Keratinocyte (primary cell): ENCODE results near the gene RENBP. TPM values are rescaled to one million over a fixed set of nuclear protein-coding genes. Genes with fewer than 3 reads are reported as not detected.

Experiments
- DNase-seq: peaks from one replicate; pipeline ENCODE4 v3.0.0-alpha.2; 2011; ENCODE audit warnings: low read depth, missing footprints, low spot score
- FAIRE-seq: peaks from 2 replicates; lab custom pipeline; 2011; peaks lifted over from hg19 to GRCh38; lab: Jason Lieb, UNC
- H2AFZ ChIP-seq: 2 replicates; pipeline ENCODE4 v1.6.0; 2012; ENCODE audit warnings: low read length, control low read depth, inconsistent platforms; ENCODE audit not compliant: control insufficient read depth
- H3K27ac ChIP-seq: 2 replicates; pipeline ENCODE4 v1.5.1; 2011; ENCODE audit warnings: low read length; ENCODE audit not compliant: control insufficient read depth, insufficient read depth
- H3K27me3 ChIP-seq: 3 replicates; pipeline ENCODE4 v1.6.0; 2011; ENCODE audit warnings: low read length; ENCODE audit not compliant: control insufficient read depth, insufficient read depth; ENCODE audit errors: extremely low read depth
- H3K36me3 ChIP-seq, 2 experiments: 2 replicates in 1 of 2; 3 replicates in 1 of 2; pipeline ENCODE4 v1.5.1; 2011; ENCODE audit warnings: low read length in 2 of 2, mild to moderate bottlenecking in 1 of 2; ENCODE audit not compliant: control insufficient read depth in 2 of 2, insufficient read depth in 2 of 2; ENCODE audit errors: extremely low read depth in 1 of 2
- H3K4me1 ChIP-seq: 3 replicates; pipeline ENCODE4 v1.5.1; 2011; ENCODE audit warnings: low read length; ENCODE audit not compliant: control insufficient read depth, insufficient read depth; ENCODE audit errors: extremely low read depth
- H3K4me2 ChIP-seq: 3 replicates; pipeline ENCODE4 v1.6.0; 2011; ENCODE audit warnings: low read depth, low read length; ENCODE audit not compliant: control insufficient read depth, insufficient read depth; ENCODE audit errors: extremely low read depth
- H3K4me3 ChIP-seq, 3 experiments: fragments of 200-600 bp in 1 of 3; sonication (generic) in 1 of 3; 2 replicates in 2 of 3; 3 replicates in 1 of 3; pipeline ENCODE4 v1.5.1; 2011 to 2016; ENCODE audit warnings: low read length in 3 of 3, mild to moderate bottlenecking in 3 of 3, control low read depth in 2 of 3, inconsistent platforms in 1 of 3, low read depth in 1 of 3, mixed read lengths in 1 of 3, mixed run types in 1 of 3, moderate library complexity in 1 of 3; ENCODE audit not compliant: control insufficient read depth in 2 of 3, insufficient read depth in 2 of 3; ENCODE audit errors: extremely low read depth in 1 of 3
- H3K79me2 ChIP-seq: 2 replicates; pipeline ENCODE4 v1.6.0; 2012; ENCODE audit warnings: low read length; ENCODE audit not compliant: control insufficient read depth, insufficient read depth
- H3K9ac ChIP-seq: 3 replicates; pipeline ENCODE4 v1.6.0; 2011; ENCODE audit warnings: low read length; ENCODE audit not compliant: control insufficient read depth, insufficient read depth; ENCODE audit errors: extremely low read depth
- H3K9me1 ChIP-seq: 3 replicates; pipeline ENCODE4 v1.6.0; 2011; ENCODE audit warnings: low read length; ENCODE audit not compliant: control insufficient read depth, insufficient read depth; ENCODE audit errors: extremely low read depth
- H3K9me3 ChIP-seq: 2 replicates; pipeline ENCODE4 v1.5.1; 2012; ENCODE audit warnings: low read depth, low read length; ENCODE audit not compliant: control insufficient read depth
- H4K20me1 ChIP-seq: 3 replicates; pipeline ENCODE4 v1.6.0; 2011; ENCODE audit warnings: low read length; ENCODE audit not compliant: control insufficient read depth, insufficient read depth; ENCODE audit errors: extremely low read depth
- EZH2 ChIP-seq: IDR thresholded peaks from one replicate; pipeline ENCODE4 v1.6.1; 2012; ENCODE audit warnings: inconsistent platforms, mild to moderate bottlenecking, low read length, moderate library complexity
- dilution Hi-C: fragments of 300-500 bp; cut with MboI; formaldehyde crosslinking; loops from one replicate; pipeline ENCODE4 v1.7.0; 2020; ENCODE audit warnings: low sequenced_read_pairs; ENCODE audit not compliant: extremely low pct_ligation_motif_present
- polyA plus RNA-seq, 5 experiments: library from polyadenylated mRNA; depleted of rRNA in 3 of 5; stranded (reverse) in 3 of 5; stranded (forward) in 1 of 5; unstranded in 1 of 5; fragments of >200 nt; gene quantifications; 1 replicate in 1 of 5; 2 replicates in 3 of 5; 3 replicates in 1 of 5; pipeline versions ENCODE4 v1.2.1 to v1.2.3, GENCODE V29; 2011 to 2012; ENCODE audit warnings: missing spikeins in 2 of 5, low read depth in 1 of 5, low replicate concordance in 1 of 5
- TF ChIP-seq, protein P1 (sequence below), 3 experiments: IDR thresholded peaks in 1 of 3; conservative IDR thresholded peaks in 1 of 3; optimal IDR thresholded peaks in 1 of 3; 2 replicates in 2 of 3; 3 replicates in 1 of 3; pipeline versions ENCODE3 to v1.5.1; 2011; ENCODE audit warnings: low read length in 3 of 3, mild to moderate bottlenecking in 3 of 3, moderate library complexity in 2 of 3, control low read depth in 1 of 3, inconsistent platforms in 1 of 3; ENCODE audit not compliant: insufficient read depth in 2 of 3; ENCODE audit errors: extremely low read depth in 1 of 3

Gene RENBP
- polyA plus RNA-seq, 1 donor (not counting 4 experiments of a cell fraction or from before 2014, with no cell fraction given) = 0.16 TPM

GRCh38 chrX:153906126-153906917, 38.1 kb downstream of the RENBP start:
- H3K79me2 ChIP-seq = no peaks in the 10 kb centered on the region
- TF ChIP-seq EZH2 = no peak
- TF ChIP-seq, protein P1, sequence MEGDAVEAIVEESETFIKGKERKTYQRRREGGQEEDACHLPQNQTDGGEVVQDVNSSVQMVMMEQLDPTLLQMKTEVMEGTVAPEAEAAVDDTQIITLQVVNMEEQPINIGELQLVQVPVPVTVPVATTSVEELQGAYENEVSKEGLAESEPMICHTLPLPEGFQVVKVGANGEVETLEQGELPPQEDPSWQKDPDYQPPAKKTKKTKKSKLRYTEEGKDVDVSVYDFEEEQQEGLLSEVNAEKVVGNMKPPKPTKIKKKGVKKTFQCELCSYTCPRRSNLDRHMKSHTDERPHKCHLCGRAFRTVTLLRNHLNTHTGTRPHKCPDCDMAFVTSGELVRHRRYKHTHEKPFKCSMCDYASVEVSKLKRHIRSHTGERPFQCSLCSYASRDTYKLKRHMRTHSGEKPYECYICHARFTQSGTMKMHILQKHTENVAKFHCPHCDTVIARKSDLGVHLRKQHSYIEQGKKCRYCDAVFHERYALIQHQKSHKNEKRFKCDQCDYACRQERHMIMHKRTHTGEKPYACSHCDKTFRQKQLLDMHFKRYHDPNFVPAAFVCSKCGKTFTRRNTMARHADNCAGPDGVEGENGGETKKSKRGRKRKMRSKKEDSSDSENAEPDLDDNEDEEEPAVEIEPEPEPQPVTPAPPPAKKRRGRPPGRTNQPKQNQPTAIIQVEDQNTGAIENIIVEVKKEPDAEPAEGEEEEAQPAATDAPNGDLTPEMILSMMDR (optimal IDR thresholded peaks at IDR 0.05 in 1 of 3, IDR thresholded peaks at IDR 0.05 in 1 of 3, conservative IDR thresholded peaks at IDR 0.05 in 1 of 3; ENCODE audit: extremely low read depth in 1 of 3, insufficient read depth in 2 of 3, low read length in 3 of 3) = no peak
- dilution Hi-C loops = no loop called here

DNA sequence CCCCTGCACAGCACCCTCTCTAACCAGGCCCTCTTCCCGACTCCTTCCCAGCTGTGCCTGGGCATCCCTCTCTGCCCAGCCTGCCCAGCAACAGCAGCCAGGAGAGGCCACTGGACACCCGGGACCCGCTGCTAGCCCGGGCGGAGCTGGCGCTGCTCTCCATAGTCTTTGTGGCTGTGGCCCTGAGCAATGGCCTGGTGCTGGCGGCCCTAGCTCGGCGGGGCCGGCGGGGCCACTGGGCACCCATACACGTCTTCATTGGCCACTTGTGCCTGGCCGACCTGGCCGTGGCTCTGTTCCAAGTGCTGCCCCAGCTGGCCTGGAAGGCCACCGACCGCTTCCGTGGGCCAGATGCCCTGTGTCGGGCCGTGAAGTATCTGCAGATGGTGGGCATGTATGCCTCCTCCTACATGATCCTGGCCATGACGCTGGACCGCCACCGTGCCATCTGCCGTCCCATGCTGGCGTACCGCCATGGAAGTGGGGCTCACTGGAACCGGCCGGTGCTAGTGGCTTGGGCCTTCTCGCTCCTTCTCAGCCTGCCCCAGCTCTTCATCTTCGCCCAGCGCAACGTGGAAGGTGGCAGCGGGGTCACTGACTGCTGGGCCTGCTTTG, 38.9 kb downstream of the RENBP start:
- TF ChIP-seq, protein P1 (optimal IDR thresholded peaks at IDR 0.05 in 1 of 3, IDR thresholded peaks at IDR 0.05 in 1 of 3, conservative IDR thresholded peaks at IDR 0.05 in 1 of 3; ENCODE audit: extremely low read depth in 1 of 3, insufficient read depth in 2 of 3, low read length in 3 of 3) = no peak
- TF ChIP-seq EZH2 = no peak
- FAIRE-seq = no peak
- H4K20me1 ChIP-seq = no peaks in the 10 kb centered on the region
- no peak for DNase-seq
- dilution Hi-C loops = no loop called here
- no peaks in the 10 kb centered on the region for H3K36me3 ChIP-seq
- H3K4me1 ChIP-seq = peaks cover 8% of the 10 kb centered on the region
- no peak overlapping the region for H3K4me2 ChIP-seq
- H3K79me2 ChIP-seq = no peaks in the 10 kb centered on the region
- no peaks in the 10 kb centered on the region for H3K9me3 ChIP-seq
- no peak overlapping the region for H3K4me3 ChIP-seq
- H2AFZ ChIP-seq = no peak overlapping the region
- H3K27ac ChIP-seq = no peak overlapping the region
- H3K9ac ChIP-seq = no peak overlapping the region
- H3K27me3 ChIP-seq = no peaks in the 10 kb centered on the region
- H3K9me1 ChIP-seq = no peaks in the 10 kb centered on the region

More at GRCh38 chrX:153906126-153906917, 38.1 kb downstream of the RENBP start:
- no peak overlapping the region for H3K4me2 ChIP-seq
- no peak overlapping the region for H3K9ac ChIP-seq
- H3K4me1 ChIP-seq = peaks cover 3% of the 10 kb centered on the region
- no peak overlapping the region for H3K27ac ChIP-seq
- no peak overlapping the region for H2AFZ ChIP-seq
- DNase-seq = no peak
- no peaks in the 10 kb centered on the region for H4K20me1 ChIP-seq
- H3K9me3 ChIP-seq = no peaks in the 10 kb centered on the region
- H3K27me3 ChIP-seq = no peaks in the 10 kb centered on the region
- no peaks in the 10 kb centered on the region for H3K9me1 ChIP-seq
- H3K4me3 ChIP-seq = no peak overlapping the region
- no peak for FAIRE-seq
- H3K36me3 ChIP-seq = no peaks in the 10 kb centered on the region
